OCI-LY1 (cell line): ENCODE data around the gene RSL1D1.

ENCODE experiments used
- H2AFZ ChIP-seq: fragments of 200-600 bp; sonication (generic), shearing (Covaris generic); 2 replicates; pipeline ENCODE4 v1.6.0; 2014; ENCODE audit warnings: antibody characterized with exemption, mild to moderate bottlenecking, low read length
- H3F3A ChIP-seq: fragments of 200-600 bp; sonication (generic), shearing (Covaris generic); 2 replicates; pipeline ENCODE4 v1.6.0; 2014; ENCODE audit warnings: mild to moderate bottlenecking, antibody characterized with exemption, low read length, moderate library complexity; ENCODE audit not compliant: insufficient read depth
- H3K27ac ChIP-seq: fragments of 200-600 bp; sonication (generic); 2 replicates; pipeline ENCODE4 v1.5.1; 2014; ENCODE audit warnings: low read length, mixed run types, mild to moderate bottlenecking, low read depth; ENCODE audit not compliant: poor library complexity, severe bottlenecking
- H3K27me3 ChIP-seq: fragments of 200-600 bp; sonication (generic); 2 replicates; pipeline ENCODE4 v1.6.0; 2014; ENCODE audit warnings: antibody characterized with exemption, mild to moderate bottlenecking, low read length, moderate library complexity; ENCODE audit not compliant: insufficient read depth
- H3K36me3 ChIP-seq: fragments of 200-600 bp; sonication (generic); 2 replicates; pipeline ENCODE4 v1.6.1; 2014; ENCODE audit warnings: mild to moderate bottlenecking, antibody characterized with exemption, low read length, moderate library complexity, mixed read lengths; ENCODE audit not compliant: insufficient read depth
- H3K4me1 ChIP-seq: fragments of 200-600 bp; sonication (generic); 2 replicates; pipeline ENCODE4 v1.5.1; 2014; ENCODE audit warnings: mild to moderate bottlenecking, low read length, moderate library complexity; ENCODE audit not compliant: insufficient read depth, severe bottlenecking
- H3K4me2 ChIP-seq: fragments of 200-600 bp; sonication (generic), shearing (Covaris generic); 2 replicates; pipeline ENCODE4 v1.6.1; 2014; ENCODE audit warnings: low read length
- H3K4me3 ChIP-seq: fragments of 200-600 bp; sonication (generic); 2 replicates; pipeline ENCODE4 v1.5.1; 2014; ENCODE audit warnings: low read length, low read depth, mild to moderate bottlenecking, mixed read lengths; ENCODE audit not compliant: poor library complexity, severe bottlenecking
- H3K79me2 ChIP-seq: fragments of 200-600 bp; shearing (Covaris generic); 2 replicates; pipeline ENCODE4 v1.6.1; 2016; ENCODE audit warnings: mixed run types, low read length, mixed read lengths; ENCODE audit not compliant: insufficient read depth
- H3K9ac ChIP-seq: fragments of 200-600 bp; sonication (generic), shearing (Covaris generic); 2 replicates; pipeline ENCODE4 v1.6.1; 2014; ENCODE audit warnings: mild to moderate bottlenecking, low read length, mixed read lengths
- H3K9me2 ChIP-seq: fragments of 200-600 bp; sonication (generic), shearing (Covaris generic); 2 replicates; pipeline ENCODE4 v1.6.1; 2014; ENCODE audit warnings: low read depth, mild to moderate bottlenecking, low read length, mixed read lengths
- H3K9me3 ChIP-seq: fragments of 200-600 bp; shearing (Covaris generic); 2 replicates; pipeline ENCODE4 v1.6.1; 2014; ENCODE audit warnings: low read length, mixed read lengths
- H4K20me1 ChIP-seq: fragments of 200-600 bp; sonication (generic), shearing (Covaris generic); 2 replicates; pipeline ENCODE4 v1.6.0; 2016; ENCODE audit warnings: mild to moderate bottlenecking, low read length; ENCODE audit not compliant: insufficient read depth
- CTCF ChIP-seq: fragments of 200-600 bp; sonication (generic), shearing (Covaris generic); IDR thresholded peaks from 2 replicates; pipeline ENCODE4 v1.5.1; 2017; ENCODE audit warnings: mild to moderate bottlenecking, antibody characterized with exemption, low read length, moderate library complexity, mixed read lengths
- EZH2 ChIP-seq: fragments of 200-600 bp; sonication (generic), shearing (Covaris generic); IDR thresholded peaks from 2 replicates; pipeline ENCODE4 v1.8.0; 2017; ENCODE audit warnings: borderline replicate concordance, mixed run types, mild to moderate bottlenecking, antibody characterized with exemption, low read length, moderate library complexity, mixed read lengths

Gene RSL1D1

GRCh38 chr16:11893571-11893970, 42.2 kb upstream of the RSL1D1 start:
- no peak for TF ChIP-seq CTCF
- TF ChIP-seq EZH2 = no peak
- no peak overlapping the region for H3K4me3 ChIP-seq
- H4K20me1 ChIP-seq = 0 out of 2 replicates have a peak, but pooled peaks cover 2% of the 10 kb centered on the region
- no peaks in the 10 kb centered on the region for H3K4me1 ChIP-seq
- no peaks in the 10 kb centered on the region for H3K9me3 ChIP-seq
- no peak overlapping the region for H3K4me2 ChIP-seq
- H3K27me3 ChIP-seq = no peaks in the 10 kb centered on the region
- H2AFZ ChIP-seq = no peak overlapping the region
- H3K9ac ChIP-seq = no peak overlapping the region
- peaks cover 2% of the 10 kb centered on the region; the same call in 1 of the 2 replicates for H3F3A ChIP-seq
- no peak overlapping the region for H3K27ac ChIP-seq
- H3K9me2 ChIP-seq = no peaks in the 10 kb centered on the region
- peaks cover 23% of the 10 kb centered on the region for H3K79me2 ChIP-seq
- H3K36me3 ChIP-seq = peaks cover 86% of the 10 kb centered on the region

GRCh38 chr16:11892761-11893160, 41.4 kb upstream of the RSL1D1 start:
- H3K9me2 ChIP-seq = no peaks in the 10 kb centered on the region
- H3K27ac ChIP-seq = no peak overlapping the region
- H3K9me3 ChIP-seq = no peaks in the 10 kb centered on the region
- H2AFZ ChIP-seq = no peak overlapping the region
- 0 out of 2 replicates have a peak, but pooled peaks cover 2% of the 10 kb centered on the region for H4K20me1 ChIP-seq
- H3K4me3 ChIP-seq = no peak overlapping the region
- TF ChIP-seq EZH2 (no peak), CTCF (no peak)
- H3K36me3 ChIP-seq = peaks cover 89% of the 10 kb centered on the region
- H3F3A ChIP-seq = peaks cover 2% of the 10 kb centered on the region; the same call in 1 of the 2 replicates
- H3K79me2 ChIP-seq = peaks cover 18% of the 10 kb centered on the region; the same call in 1 of the 2 replicates
- no peak overlapping the region for H3K4me2 ChIP-seq
- no peaks in the 10 kb centered on the region for H3K4me1 ChIP-seq
- H3K27me3 ChIP-seq = no peaks in the 10 kb centered on the region
- H3K9ac ChIP-seq = no peak overlapping the region

- H3F3A ChIP-seq = peaks cover 2% of the 10 kb centered on the region; the same call in 1 of the 2 replicates
- no peaks in the 10 kb centered on the region for H3K79me2 ChIP-seq
- H4K20me1 ChIP-seq = no peaks in the 10 kb centered on the region
- H3K4me1 ChIP-seq = no peaks in the 10 kb centered on the region
- TF ChIP-seq CTCF (no peak), EZH2 (no peak)
- H3K9ac ChIP-seq = no peak overlapping the region
- H3K9me2 ChIP-seq = no peaks in the 10 kb centered on the region
- no peak overlapping the region for H3K4me3 ChIP-seq
- no peaks in the 10 kb centered on the region for H3K27me3 ChIP-seq
- no peak overlapping the region for H3K4me2 ChIP-seq
- H3K27ac ChIP-seq = no peak overlapping the region
- peaks cover 89% of the 10 kb centered on the region for H3K36me3 ChIP-seq
- no peaks in the 10 kb centered on the region for H3K9me3 ChIP-seq
- no peak overlapping the region for H2AFZ ChIP-seq
Measured at GRCh38 chr16:11890231-11890965, 39.1 kb upstream of the RSL1D1 start.
